Gastroesophageal sphincter (tissue), 3 donors: Measurements from ENCODE around the gene DKK2.

Experiments
- CTCF ChIP-seq, 4 experiments: fragments of 200-600 bp in 2 of 4; fragments of 450-650 bp in 2 of 4; sonication (generic) in 1 of 4; IDR thresholded peaks; one replicate each; pipeline ENCODE4 v1.5.1; 2017 to 2019; ENCODE audit warnings: antibody characterized with exemption in 4 of 4, mild to moderate bottlenecking in 2 of 4, moderate library complexity in 2 of 4
- EP300 ChIP-seq: sonication (generic); formaldehyde crosslinking; IDR thresholded peaks from one replicate; pipeline ENCODE4 v1.6.1; 2017; ENCODE audit warnings: antibody characterized with exemption, mild to moderate bottlenecking

GRCh38 chr4:107035819-107036583 lies at the start of gene DKK2:
- TF ChIP-seq CTCF (IDR thresholded peaks at IDR 0.05) (no peak), EP300 (no peak)
